HS-27A (cell line): ENCODE data around the gene PREX1.

Experiments used
- DNase-seq: peaks from one replicate; pipeline ENCODE4 v3.0.0-alpha.2; 2012; ENCODE audit warnings: low read depth, missing footprints

The PREX1 gene

DNA sequence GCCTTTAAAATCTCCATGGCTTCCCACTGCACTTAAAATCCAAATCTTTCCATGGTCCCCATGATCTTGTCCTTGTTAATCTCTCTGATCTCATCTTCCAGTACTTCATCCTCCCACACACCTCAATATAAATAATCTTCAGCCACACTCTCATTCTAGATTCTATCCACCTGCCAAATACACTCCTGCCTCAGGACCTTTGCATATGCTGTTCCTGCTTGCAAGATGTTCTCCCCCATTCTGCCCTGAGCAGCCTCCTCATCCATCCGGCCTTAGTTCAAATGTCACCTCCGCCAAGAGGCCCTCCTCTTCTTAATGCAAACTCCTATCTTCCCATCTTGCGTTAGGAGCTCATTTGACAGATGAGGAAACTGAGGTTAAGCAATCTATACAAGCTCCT, 77.4 kb downstream of the PREX1 start:
- DNase-seq = no peak

DNA sequence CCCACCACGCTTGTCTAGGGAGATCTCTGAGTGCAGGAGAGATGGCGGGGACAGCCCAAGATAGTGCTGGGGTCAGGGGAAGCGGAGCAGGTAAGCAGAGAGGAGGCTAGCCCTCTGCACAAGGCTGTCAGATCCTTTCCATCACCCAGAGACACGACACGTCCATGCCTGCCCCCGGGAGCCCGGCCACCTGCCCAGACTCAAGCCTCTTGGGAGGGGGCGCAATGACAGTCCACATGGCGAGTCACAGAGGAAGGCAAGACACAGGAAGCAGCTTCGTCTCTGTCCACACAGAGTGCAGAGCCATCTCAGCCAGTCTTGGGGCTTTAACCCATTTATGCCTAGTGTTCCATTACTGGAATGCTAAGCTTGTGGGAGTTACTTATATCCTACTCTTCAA, 78.4 kb downstream of the PREX1 start:
- no peak for DNase-seq

DNA sequence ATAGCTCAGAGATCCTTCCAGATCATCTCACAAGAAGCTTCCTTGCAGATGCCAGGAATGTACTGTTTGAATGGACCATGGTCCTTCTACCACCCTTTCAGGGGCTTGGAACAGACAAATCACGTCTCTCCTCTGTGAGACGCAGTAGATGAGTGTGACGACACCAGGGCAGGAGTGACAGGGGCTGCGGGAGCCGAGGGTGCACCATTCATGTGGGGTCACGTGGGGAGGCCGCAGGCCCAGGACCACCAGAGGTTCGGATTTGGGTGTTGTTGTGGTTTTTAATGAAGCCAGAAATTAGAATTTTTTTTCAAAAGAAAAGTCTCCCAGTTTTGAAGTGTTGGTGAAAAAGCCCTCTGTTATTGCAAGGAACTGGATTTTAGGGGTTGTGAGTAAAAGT, 79.2 kb downstream of the PREX1 start:
- DNase-seq = no peak

DNA sequence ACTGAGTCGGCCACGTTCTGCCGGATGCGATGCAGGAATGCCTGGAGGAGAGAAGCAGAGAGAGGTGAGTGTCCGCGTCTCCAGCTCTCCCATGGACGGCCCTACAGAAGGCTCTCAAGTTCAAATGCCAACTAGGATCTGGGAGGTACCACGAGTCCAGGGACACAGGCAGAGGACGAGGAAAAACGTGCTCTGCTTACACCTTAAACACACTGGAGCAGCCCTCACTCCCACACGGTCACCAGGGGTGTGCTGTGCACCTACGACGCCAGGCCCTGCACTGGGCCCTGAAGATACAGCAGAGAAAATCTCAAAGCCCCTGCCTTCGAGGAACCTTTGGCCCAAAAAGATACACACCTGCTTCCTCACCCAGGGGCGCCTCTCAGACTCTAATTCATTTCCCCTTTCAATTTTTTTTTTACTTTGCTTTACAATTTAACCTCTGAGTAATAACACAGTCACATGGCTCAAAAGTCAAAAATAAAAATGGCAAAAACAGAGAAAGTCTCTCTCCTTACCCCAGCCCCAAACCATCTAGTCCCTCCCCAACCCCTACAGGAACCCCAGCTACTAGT, 79.9 kb downstream of the PREX1 start:
- no peak for DNase-seq

DNA sequence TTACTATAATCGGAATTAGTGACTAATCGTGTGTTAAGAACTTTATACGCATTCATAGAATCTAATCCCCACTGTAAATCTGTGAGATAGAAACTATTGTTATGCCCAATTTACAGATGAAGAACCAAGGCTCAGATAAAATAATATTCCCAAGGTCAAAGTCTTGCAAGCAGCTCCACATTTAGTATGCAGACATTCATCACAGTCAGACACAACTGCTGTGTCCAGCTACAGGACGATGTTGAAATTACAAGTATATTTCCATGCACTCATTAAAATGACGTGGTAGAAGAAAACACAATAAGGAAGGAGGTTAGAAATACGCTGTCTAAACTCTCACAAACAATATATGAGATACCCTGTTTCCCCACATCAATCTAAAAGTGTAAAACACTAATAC, 82.5 kb downstream of the PREX1 start:
- no peak for DNase-seq

DNA sequence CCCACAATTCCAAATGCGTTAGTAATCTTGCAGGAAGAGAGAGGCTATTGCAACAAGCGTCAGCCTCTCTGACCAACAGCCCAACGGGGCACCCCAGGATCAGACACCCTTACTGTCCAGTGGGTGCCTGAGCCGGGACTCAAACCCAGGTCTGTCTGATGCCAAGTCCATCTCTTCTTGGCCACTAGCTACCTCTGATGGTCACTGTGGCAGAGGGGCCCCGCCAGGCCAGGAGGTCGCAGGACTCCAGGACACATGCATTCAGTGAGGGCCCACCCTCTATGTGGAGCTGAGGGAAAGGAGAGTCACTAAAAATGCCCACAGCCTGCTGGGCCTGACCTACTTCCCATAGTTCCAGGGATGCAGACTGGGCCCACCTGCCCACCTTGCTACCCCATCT, 83.3 kb downstream of the PREX1 start:
- DNase-seq = no peak

DNA sequence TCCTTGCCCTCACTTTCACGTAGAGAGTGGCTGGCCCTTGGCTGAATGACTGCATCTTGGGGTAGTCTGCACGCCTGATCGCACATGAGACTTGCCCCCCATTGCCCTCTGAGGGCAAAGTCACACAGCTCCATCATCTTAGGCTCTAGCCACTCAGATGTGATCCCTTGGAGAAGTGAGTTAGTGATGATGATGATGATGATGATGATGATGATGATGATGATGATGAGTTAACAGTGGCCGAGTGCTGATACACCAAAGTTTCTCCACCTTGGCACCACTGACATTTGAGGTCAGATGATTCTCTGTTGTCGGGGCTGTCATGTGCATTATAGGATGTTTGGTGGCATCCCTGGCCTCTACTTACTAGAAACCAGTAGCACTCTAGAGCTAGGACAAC, 84.0 kb downstream of the PREX1 start:
- DNase-seq = no peak

DNA sequence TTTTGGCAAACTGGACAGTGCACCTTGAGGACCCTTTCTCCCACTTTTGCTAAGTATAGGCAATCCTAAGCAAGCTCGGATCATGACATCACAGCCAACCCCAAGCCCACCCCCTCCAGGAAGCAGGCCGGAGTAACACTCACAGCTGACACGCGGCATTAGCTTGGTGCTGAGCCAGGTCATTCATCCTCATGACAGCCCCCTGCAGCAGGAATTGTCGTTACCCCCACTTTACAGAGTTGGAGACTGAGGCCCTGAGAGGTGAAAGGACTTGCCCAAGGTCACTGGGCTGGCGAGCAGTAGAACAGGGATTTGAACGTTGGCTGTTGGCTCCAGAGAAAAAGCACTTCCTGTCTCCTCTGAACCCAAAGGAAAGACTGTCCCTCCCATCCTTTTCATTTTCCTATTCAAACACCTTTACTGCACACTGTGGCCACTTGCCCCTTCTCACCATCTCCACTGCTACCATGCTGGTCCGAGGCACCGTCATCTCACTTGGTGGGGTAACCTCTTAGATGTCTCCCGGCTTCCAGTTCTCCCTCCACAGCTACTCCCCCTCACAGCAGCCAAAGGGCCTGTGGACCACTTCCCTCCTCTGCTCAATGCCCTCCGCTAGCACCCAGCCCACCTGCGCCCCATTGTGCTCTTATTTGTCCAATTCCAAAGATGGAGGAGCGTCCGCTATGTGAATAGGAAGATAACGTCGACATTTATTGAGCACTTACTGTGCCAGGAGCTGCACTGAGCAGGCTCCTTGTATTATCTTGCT, 84.7 kb downstream of the PREX1 start:
- DNase-seq = no peak

DNA sequence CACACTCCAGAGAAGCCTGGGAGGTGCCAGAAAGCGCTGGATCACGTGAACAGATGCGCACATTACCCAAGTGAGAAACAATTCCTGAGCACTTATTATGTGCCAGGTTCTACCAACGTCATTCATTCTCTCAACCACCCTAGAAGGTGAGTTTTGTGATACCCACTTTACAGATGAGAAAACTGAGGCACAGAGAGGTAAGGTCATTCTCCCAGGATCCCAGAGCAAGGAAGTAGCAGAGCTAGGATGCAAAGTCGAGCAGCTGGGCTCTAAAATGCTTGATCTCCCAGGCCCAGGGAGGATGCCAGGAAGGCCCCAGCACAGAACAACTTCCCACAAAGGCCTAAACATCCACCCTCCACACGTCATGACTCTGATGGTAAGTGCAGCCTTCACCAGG, 85.6 kb downstream of the PREX1 start:
- no peak for DNase-seq

DNA sequence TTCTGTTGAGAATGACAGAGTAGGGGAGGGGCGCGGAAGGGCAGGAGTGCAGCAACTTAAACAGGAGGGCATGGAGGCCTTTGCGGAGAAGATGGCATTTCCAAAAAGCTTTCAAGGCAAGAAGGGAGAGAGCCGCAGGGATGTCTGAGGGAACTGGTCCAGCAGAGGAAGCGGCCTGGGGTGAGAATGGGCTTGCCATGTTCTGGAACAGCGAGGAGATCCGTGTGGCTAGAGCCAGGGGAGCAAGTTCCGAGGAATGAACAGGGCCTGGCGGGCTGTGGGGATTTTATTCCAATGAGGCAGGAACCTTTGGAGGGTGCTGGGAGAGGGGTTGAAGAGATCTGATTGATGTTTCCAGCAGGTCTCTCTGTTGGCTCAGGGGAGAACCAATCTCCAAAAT, 86.1 kb downstream of the PREX1 start:
- DNase-seq = no peak

DNA sequence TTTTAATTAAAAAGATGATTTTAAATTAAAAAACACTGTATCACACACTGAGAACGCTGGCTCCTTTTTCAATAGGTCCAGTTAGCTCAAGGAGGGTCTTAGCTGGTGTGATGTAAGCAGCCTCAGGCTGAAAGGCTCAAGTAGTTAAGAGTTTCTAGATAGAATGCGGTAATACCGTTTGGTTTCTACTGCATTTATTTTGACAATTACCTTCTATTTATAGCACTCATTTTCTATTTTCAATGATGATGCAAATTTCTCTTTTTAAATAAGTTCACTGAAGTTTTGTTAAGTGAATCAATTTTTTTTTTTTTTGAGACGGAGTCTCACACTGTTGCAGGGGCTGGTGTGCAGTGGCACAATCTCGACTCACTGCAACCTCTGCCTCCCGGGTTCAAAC, 87.1 kb downstream of the PREX1 start:
- DNase-seq = no peak

DNA sequence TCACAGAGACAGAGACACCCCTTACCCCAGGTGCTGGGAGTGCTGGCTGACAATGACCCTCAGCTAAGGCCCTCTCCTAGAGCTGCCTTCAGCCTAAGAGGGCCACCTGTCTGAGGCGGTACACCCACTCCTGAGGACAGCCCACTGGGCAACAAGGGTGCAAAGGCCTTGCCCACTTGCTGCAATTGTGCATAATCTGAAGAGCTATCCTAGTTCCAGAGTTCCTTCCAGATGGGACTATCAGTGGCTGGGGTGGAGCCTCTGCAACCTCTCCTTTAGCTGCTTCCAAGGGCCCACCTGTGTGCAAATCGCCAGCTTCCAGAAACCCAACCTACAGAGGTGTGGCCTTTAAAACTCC, 87.5 kb downstream of the PREX1 start:
- no peak for DNase-seq

DNA sequence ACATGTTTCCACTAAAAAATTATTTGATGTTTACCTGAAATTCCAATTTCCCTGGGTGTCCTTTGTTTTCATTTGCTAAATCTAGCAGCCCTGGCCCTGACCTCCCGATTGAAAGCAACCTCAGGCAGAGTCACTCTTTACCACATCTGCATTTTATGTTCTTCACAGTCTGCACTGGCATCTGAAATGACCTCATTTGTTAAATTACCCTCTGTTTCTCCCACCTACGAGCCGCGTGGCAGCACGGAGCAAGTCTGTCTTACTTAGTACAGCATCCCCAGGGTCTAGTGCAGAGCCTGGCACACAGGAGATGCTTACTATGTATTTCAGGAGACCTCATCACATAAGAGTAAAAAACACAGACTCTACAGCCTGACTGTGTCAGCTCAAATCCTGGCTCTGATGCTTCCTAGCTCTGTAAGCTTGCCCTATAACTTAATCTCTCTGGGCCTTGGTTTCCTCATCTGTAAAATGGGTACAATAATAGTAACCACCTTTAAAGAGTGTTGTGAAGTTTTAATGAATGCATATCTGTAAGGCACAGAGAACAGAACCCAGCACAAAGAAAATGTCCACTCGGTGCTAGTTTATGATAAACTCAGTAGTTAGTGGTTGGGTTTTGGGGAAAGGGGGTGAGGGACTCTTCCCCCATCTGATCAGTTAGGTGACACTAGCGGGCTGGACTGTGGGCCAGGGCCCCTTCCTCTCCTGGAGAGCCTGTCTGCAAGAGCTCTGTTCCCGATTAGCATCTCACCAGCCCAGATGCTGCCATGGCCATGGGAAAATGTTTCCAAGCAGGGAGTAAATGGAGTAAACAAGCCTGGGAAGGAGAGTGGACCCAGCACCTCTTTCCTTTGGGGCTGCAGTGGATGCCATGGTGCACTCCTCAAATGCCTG, 88.2 kb downstream of the PREX1 start:
- DNase-seq = no peak

DNA sequence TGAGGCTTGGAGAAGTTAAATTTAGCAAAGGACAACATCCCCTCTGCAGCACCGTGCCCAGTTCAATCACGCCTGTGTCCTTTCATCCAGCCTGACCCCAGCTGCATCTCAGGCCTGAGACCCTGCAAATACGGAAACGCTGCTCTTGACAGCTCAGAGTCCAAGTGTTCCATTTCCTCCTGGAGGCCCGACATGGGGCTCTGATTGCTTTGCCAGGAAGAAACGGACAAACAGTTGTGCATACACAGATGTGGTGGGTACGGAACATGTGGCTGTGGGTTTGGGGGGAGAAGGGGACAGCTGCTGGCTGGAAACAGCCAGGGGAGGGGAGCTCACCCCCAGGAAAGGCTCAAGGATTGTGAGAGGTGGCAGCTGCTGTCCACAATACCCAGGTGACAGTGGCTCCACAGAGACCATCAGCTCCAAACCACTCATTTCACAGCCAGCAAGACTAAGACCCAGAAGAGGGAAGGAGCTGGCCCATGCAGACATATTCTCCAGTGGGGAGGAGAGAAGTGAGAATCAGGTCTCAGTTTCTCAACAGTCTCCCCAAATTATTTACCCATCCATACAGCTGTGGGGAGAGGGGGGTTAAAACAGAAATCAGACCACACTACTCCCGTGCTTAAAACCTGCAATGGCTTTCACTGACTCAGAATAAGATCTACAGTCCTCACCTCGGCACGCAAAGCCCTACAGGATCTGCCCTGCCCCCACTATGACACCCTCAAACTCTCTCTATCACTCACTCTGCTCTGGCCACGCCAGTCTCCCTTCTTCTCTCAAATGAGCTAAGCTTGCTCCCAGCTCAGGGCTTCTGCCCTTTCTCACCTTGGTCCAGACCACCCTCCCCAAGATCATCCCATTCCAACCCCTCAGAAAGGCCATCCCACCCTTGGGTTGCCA, 89.1 kb downstream of the PREX1 start:
- DNase-seq = no peak

DNA sequence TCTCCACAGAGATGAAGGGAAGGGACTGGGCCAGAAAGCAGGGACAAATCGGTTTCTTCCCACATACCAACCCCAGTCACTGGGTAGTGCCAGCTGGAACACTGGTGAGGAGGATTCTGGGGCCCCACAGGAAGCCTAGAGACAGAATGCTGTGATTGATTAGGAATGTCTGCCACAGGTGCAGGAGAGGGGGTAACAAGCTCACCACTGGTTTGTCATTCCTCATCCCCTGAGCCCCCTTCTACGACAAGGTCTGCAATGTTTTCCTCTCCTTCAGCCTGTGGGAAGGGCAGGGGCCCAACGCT, 89.8 kb downstream of the PREX1 start:
- DNase-seq = no peak

DNA sequence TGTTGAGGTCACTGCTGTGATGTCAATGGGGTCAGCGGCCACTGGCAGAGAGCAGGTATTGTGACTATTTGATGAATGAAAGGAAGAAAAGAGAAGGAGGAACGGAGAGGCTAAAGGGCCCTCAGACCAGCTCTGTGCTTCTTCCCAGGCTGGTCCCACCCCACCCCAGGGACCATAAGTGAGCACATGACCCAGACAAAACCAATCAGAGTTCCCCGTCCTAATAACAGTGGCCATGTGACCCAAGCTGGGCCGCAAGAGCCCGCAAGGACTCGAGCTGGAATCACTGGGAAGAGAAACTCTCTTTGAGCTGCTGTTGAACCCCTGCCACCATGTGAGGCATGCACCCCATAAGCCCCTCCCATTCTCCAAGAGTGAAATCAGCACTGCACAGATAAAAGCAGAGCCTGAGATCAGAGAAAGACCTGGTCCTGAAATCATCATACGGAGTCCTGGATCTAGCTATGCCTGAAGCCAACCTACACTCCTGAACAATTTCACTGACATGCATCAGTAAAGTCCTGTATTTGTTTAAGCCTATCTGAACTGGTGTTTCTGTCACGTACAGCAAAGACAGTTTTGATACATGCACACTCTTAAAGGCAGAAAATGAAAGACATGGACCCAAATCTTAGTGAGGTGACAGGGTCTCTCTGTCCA, 90.2 kb downstream of the PREX1 start:
- DNase-seq = no peak

DNA sequence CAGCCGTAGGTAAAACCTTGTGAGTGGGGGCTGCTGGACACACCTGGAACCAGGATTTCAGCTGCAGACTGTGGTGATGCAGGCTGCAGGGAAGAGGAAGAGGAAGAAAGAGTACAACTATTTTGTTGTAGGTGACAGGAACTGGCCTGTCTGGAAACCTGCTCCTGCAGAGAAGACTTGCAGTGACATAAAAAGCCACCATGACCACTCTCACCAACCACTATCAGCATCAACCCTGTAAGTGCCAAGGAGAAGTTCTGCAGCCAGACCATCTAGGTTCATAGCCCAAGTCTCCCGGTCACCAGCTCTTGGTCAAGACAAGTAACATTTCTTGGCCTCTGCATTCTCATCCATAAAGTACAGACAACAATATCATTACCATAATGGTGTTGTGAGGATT, 91.2 kb downstream of the PREX1 start:
- no peak for DNase-seq

DNA sequence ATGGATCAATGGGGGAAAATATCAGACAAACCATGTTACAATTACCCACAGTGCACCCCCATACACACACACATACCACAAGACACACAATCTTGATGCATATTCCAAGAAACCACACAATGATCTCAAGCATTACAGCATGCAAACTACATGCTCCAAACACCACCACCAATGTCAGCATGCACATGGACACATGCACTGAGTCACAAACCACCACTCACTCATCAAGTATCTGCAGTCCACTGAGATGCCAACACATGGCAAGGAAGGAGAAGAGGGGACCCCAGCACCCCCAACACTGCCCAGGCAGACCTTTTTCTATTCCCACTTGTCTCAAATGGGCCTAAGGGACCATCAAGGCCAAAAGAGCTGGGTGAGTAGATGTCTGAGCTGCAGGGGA, 91.6 kb downstream of the PREX1 start:
- DNase-seq = no peak

DNA sequence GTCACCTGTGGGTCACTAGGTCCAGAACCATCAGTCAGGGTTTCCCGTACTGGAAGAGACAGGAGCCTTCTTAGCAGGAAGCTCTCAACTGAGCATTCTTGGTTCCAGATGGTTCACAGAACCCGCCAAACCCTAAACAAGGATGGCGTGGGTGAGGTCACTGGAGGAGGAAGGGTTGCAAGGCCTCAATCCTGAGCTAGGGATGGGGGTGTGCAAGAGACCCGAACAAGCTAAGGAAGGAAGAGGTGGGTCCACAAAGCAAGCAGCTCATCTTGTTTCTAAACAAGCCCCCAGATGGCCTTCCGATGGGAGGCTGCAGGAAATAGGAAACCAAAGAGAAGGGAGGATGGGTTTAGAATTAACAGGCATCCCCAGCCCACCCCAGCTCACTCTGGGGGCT, 92.7 kb downstream of the PREX1 start:
- no peak for DNase-seq

DNA sequence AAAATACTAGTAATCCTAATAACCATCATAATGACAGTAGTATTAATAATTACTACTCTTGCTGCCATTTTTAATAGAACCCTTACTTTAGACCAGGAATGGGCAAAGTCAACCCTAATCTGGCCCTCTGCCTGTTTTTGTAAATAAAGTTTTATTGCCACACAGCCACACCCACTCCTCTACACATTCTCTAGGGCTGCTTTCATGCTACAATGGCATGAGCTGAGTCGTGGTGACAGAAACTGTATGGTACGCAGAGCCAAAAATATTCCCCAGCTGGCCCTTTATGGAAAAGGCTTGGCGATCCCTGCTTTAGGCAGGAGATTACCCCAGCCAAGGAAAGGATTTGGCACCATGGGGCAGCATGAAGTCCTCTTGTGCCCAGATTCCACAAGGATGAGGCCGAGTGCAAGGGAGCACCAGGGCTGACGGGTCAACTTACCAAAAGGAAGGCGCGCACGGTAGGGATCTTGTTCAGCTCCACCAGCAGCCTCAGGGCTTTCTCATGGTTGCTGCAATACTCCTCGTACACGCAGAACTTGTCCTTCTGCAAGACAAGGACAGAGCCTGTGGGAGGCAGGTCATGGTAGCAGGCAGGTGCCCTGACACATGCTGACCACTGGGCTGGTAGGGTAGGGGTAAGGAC, 93.6 kb downstream of the PREX1 start:
- DNase-seq = no peak

DNA sequence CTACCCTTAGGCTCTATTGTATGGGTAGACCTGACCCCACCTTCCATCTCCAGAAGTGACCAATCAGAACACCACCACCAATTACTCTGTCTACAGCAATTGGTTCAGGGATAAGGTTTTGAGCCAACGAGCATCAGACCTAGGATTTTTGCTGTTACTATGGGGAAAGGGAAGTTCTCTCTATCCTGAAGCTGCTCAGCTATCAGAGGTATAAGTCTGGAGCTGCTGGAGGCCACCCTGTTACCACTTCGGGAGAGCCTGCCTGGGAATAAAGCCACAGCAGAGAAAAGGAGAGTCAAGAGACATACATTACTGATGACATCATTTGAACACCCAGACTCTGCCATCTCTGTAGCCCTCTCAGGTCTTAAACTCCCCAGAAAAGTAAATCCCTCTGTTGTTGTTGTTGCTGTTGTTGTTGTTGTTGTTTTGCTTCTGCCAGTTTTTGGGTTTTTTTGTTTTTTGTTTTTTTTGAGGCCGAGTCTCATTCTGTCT, 94.5 kb downstream of the PREX1 start:
- no peak for DNase-seq
